ENCODE results near the gene RGS10.

GRCh38 chr10:119505131-119505551, 37.4 kb downstream of the RGS10 start:
- TF ChIP-seq YY1 (IDR thresholded peaks at IDR 0.05; ENCODE audit: insufficient read depth, insufficient read length), result no peak
- TF ChIP-seq ZNF274 (IDR thresholded peaks at IDR 0.05; ENCODE audit: low read depth, low read length), result no peak
- no peak for TF ChIP-seq SUZ12 (IDR thresholded peaks at IDR 0.05; ENCODE audit: extremely low read depth, insufficient read depth, insufficient read length)
